HepG2 (cell line): ENCODE results near the gene ZNF764. TPM values are rescaled to one million over a fixed set of nuclear protein-coding genes. Genes with fewer than 3 reads are reported as not detected.

Experiments used
- FOXO1 ChIP-seq: sonication (generic); formaldehyde crosslinking; IDR thresholded peaks from 2 replicates; pipeline ENCODE4 v1.4.0; 2020; ENCODE audit warnings: missing genetic modification reagents
- GTF2F1 ChIP-seq: fragments of 150-350 bp; IDR thresholded peaks from 2 replicates; pipeline ENCODE4 v1.6.1; 2014; ENCODE audit warnings: low read length
- IRF2 ChIP-seq: IDR thresholded peaks from 2 replicates; pipeline ENCODE4 v1.6.1; 2018; ENCODE audit warnings: missing genetic modification reagents, missing compliant biosample characterization
- JDP2 ChIP-seq: sonication (generic); formaldehyde crosslinking; IDR thresholded peaks from 2 replicates; pipeline ENCODE4 v1.8.1; 2022; ENCODE audit warnings: missing genetic modification reagents, borderline replicate concordance
- LCORL ChIP-seq, 2 experiments: fragments of 450-650 bp in 1 of 2; sonication (generic) in 1 of 2; formaldehyde crosslinking in 1 of 2; IDR thresholded peaks; 2 replicates each; pipeline versions ENCODE4 v1.5.0 to v1.6.1; 2017 to 2020; ENCODE audit warnings: antibody characterized with exemption in 1 of 2, missing genetic modification reagents in 1 of 2
- LRRFIP1 ChIP-seq: sonication (generic); formaldehyde crosslinking; conservative IDR thresholded peaks from 2 replicates; pipeline ENCODE4 v1.4.0; 2020; ENCODE audit warnings: missing genetic modification reagents
- SAP130 ChIP-seq: IDR thresholded peaks from 2 replicates; pipeline ENCODE4 v1.6.1; 2016; ENCODE audit warnings: low read depth
- TARDBP ChIP-seq: sonication (generic); formaldehyde crosslinking; IDR thresholded peaks from 2 replicates; pipeline ENCODE4 v1.8.0; 2022; ENCODE audit warnings: mild to moderate bottlenecking, missing genetic modification reagents
- ZBTB49 ChIP-seq: sonication (generic); formaldehyde crosslinking; IDR thresholded peaks from 2 replicates; pipeline ENCODE4 v1.4.0; 2020; ENCODE audit warnings: missing genetic modification reagents, borderline replicate concordance
- ZNF17 ChIP-seq: sonication (generic); formaldehyde crosslinking; IDR thresholded peaks from 2 replicates; pipeline ENCODE4 v1.5.0; 2020; ENCODE audit warnings: mild to moderate bottlenecking, missing genetic modification reagents
- ZNF232 ChIP-seq: sonication (generic); formaldehyde crosslinking; IDR thresholded peaks from 2 replicates; pipeline ENCODE4 v1.4.0; 2020; ENCODE audit warnings: missing genetic modification reagents, borderline replicate concordance
- ZNF275 ChIP-seq: sonication (generic); formaldehyde crosslinking; IDR thresholded peaks from 2 replicates; pipeline ENCODE4 v1.8.0; 2022; ENCODE audit warnings: missing genetic modification reagents, mild to moderate bottlenecking, inconsistent platforms, borderline replicate concordance
- ZNF484 ChIP-seq: sonication (generic); formaldehyde crosslinking; IDR thresholded peaks from 2 replicates; pipeline ENCODE4 v1.5.1; 2020; ENCODE audit warnings: mild to moderate bottlenecking, low read depth, missing genetic modification reagents, borderline replicate concordance
- ZNF598 ChIP-seq: sonication (generic); formaldehyde crosslinking; IDR thresholded peaks from 2 replicates; pipeline ENCODE4 v1.5.1; 2020; ENCODE audit warnings: mild to moderate bottlenecking, missing genetic modification reagents, borderline replicate concordance
- ZNF609 ChIP-seq: sonication (generic); formaldehyde crosslinking; IDR thresholded peaks from 2 replicates; pipeline ENCODE4 v1.4.0; 2020; ENCODE audit warnings: mild to moderate bottlenecking, missing genetic modification reagents, borderline replicate concordance
- polyA plus RNA-seq, 8 experiments: library from polyadenylated mRNA; depleted of rRNA in 3 of 8; stranded (reverse) in 7 of 8; unstranded in 1 of 8; fragments of >200 nt; fragmentation: Illumina TruSeq in 4 of 8; extraction: Trizol in 4 of 8; gene quantifications; 2 replicates each; pipeline versions ENCODE4 v1.2.1 to v1.2.3, GENCODE V29; 2011 to 2016; ENCODE audit warnings: low read depth in 4 of 8, missing spikeins in 1 of 8, mixed read lengths in 1 of 8; ENCODE audit not compliant: insufficient read depth in 1 of 8
- total RNA-seq, 5 experiments: library from RNA; depleted of rRNA; stranded (reverse); fragments of >200 nt; fragmentation: Illumina TruSeq; extraction: Trizol; gene quantifications; 2 replicates each; pipeline ENCODE4 v1.2.3, GENCODE V29; 2016; ENCODE audit warnings: low read depth in 1 of 5

ZNF764 gene
- total and polyA plus RNA-seq, 2 of the 13 experiments (the other 11 are each of a cell fraction or from before 2014, with no cell fraction given), result 4.1 to 9.1 TPM

- no peak for TF ChIP-seq GTF2F1
- TF ChIP-seq JDP2, result no peak
- no peak for TF ChIP-seq LRRFIP1 (CRISPR knock-in tag)
- peak; percentile 50 for TF ChIP-seq SAP130
- TF ChIP-seq ZNF275 (CRISPR knock-in tag), result no peak
- peak; percentile 54; the same call in 1 of the 2 replicates for TF ChIP-seq TARDBP (CRISPR knock-in tag)
- TF ChIP-seq LCORL (IDR thresholded peaks at IDR 0.05), result no peak
- TF ChIP-seq LCORL (CRISPR knock-in tag; IDR thresholded peaks at IDR 0.05), result peak; percentile 25; the same call in 1 of the 2 replicates
- peak; percentile 3; the same call in 1 of the 2 replicates for TF ChIP-seq IRF2 (CRISPR knock-in tag)
- peak; percentile 39; the same call in 1 of the 2 replicates for TF ChIP-seq FOXO1 (CRISPR knock-in tag)
- TF ChIP-seq ZNF232 (CRISPR knock-in tag), result no peak
- TF ChIP-seq ZNF484 (CRISPR knock-in tag), result no peak
- TF ChIP-seq ZNF609 (CRISPR knock-in tag), result no peak
- TF ChIP-seq ZBTB49 (CRISPR knock-in tag), result no peak
- no peak for TF ChIP-seq ZNF17 (CRISPR knock-in tag)
- TF ChIP-seq ZNF598 (CRISPR knock-in tag), result 0 out of 2 replicates have a peak, but pooled peaks have one; percentile 42
These were observed 16.5 kb downstream of the ZNF764 start (continued) for GRCh38 chr16:30541502-30542329.
